Measurements from ENCODE around the gene ADGRF1. TPM values are rescaled to one million over a fixed set of nuclear protein-coding genes. Genes with fewer than 3 reads are reported as not detected.
"Not testable (repeated sequence)": the region's sequence is repeated elsewhere in the genome, so short reads cannot be mapped to it uniquely, and the experiment has no call there.

Gene ADGRF1
- not detected in 2 replicates for total RNA-seq (ENCODE audit: low replicate concordance)

DNA sequence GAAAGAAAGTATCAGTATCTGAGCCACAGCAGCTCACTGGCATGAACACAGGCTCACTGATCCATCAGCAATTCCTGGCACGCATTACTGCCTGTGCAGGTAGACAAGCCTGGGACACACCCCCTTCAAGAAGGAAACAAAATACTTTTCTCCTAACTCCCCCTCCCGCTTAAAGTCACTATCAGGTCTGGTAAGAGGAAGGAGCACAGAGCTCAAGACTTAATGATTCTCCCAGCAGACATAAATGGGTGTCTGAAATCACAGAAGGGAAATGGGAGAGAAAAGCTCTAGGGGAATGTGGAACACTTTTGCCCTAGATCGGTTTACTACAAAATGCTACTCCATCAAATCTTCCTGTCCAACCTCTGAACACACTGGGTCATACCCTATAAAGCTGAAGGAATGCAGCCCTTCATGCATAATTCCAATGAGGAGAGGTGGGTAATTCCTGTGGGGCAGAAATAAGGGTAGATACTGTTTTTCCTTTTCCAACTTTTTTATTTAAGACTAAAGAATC, at the start of gene ADGRF1:
Gene ADGRF1 (minus strand): TSS at position 58 of the 517 bp plus-strand sequence. CDS start 13,271 bp downstream, outside the sequence.
- TF ChIP-seq, protein P1, sequence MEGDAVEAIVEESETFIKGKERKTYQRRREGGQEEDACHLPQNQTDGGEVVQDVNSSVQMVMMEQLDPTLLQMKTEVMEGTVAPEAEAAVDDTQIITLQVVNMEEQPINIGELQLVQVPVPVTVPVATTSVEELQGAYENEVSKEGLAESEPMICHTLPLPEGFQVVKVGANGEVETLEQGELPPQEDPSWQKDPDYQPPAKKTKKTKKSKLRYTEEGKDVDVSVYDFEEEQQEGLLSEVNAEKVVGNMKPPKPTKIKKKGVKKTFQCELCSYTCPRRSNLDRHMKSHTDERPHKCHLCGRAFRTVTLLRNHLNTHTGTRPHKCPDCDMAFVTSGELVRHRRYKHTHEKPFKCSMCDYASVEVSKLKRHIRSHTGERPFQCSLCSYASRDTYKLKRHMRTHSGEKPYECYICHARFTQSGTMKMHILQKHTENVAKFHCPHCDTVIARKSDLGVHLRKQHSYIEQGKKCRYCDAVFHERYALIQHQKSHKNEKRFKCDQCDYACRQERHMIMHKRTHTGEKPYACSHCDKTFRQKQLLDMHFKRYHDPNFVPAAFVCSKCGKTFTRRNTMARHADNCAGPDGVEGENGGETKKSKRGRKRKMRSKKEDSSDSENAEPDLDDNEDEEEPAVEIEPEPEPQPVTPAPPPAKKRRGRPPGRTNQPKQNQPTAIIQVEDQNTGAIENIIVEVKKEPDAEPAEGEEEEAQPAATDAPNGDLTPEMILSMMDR (IDR thresholded peaks at IDR 0.05; ENCODE audit: insufficient read depth, low read length), result no peak
- H3K4me3 ChIP-seq (ENCODE audit: low read depth, low read length), result no peak within 1 kb of the TSS
- DNase-seq (ENCODE audit: low read depth), result no peak

DNA sequence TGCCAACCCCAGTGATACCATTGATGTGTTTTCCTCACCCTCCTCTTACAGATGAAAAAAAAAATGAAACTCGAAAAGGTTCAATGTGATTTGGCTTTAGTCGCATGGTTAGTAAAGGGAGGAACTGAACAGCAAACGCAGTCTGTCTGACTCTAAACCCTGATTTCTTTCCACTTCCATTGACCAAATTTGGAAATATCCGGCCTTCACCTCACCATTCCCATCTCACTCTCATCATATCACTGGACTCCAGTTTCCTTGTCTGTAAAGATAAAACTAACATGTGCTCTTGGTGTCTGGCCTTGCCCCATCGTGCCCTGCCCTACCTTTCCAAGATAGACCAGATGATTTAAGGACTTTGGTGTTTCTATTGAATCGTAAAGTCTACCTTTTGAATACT, 48.7 kb upstream of the ADGRF1 start:
- DNase-seq (ENCODE audit: low read depth), result no peak
- no peak overlapping the region for H3K4me3 ChIP-seq (ENCODE audit: low read depth, low read length)
- TF ChIP-seq, protein P1 (IDR thresholded peaks at IDR 0.05; ENCODE audit: insufficient read depth, low read length), result no peak

- not testable (repeated sequence) for DNase-seq (ENCODE audit: low read depth); H3K4me3 ChIP-seq (ENCODE audit: low read depth, low read length)
These were observed 47.3 kb upstream of the ADGRF1 start for GRCh38 chr6:47089473-47089872.

DNA sequence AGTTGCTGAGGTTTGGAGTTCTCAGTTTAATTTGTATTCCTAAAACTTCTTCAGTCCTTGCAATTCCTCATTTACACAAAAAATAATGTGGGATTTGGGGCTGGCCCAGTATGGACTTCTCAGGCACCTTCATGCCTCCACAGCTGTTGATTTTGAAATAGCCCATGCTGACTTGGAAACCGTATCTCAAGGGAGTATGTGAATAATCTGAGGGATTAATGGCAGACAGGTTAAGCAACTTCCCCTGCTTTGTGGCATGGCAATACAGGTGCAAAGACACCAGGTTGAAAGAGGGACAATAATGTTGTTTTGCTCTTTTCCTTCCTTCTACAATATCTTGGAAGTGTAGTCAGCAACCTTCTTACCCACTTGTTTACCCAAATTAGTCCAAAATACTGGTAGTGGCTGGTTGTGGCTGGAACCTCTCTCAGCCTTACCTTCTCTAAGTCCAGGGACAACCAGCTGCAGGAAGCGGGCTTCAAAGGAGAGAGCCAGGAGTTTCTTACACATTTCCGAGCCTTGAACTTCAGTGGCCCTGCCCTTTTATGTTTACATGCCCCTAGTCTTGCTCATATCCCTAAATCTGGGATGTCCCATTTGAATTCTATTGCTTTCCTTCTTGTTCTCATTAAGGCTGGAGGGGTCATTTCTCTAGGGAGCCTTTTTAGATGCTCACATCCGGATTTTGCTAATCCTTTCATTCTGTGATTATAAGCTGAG, 44.1 kb upstream of the ADGRF1 start:
- TF ChIP-seq, protein P1 (IDR thresholded peaks at IDR 0.05; ENCODE audit: insufficient read depth, low read length), result no peak
- DNase-seq (ENCODE audit: low read depth), result no peak
- H3K4me3 ChIP-seq (ENCODE audit: low read depth, low read length), result no peak overlapping the region

DNA sequence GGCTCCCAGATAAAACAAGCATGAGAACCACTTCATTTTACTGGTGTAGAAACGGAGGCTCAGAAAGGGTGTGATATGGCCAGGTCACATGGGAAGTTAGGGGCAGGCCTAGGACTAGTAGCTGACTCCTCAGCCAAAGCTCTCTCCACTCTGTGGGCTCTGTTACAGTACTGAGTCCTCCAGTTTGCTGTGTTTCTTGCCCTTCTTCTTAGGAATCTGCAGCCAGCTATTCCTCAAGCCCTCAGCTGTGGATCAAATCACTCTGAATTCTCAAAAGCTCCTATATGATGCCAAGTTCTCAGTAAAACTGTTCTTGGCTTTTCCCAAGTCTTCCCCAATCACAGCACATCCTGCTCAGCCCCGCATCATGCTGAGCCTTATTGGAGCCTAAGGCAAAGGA, 42.5 kb upstream of the ADGRF1 start:
- DNase-seq (ENCODE audit: low read depth), result peak; percentile 48
- TF ChIP-seq, protein P1 (IDR thresholded peaks at IDR 0.05; ENCODE audit: insufficient read depth, low read length), result no peak
- no peak overlapping the region for H3K4me3 ChIP-seq (ENCODE audit: low read depth, low read length)

GRCh38 chr6:47083586-47084047, 41.5 kb upstream of the ADGRF1 start:
- TF ChIP-seq, protein P1 (IDR thresholded peaks at IDR 0.05; ENCODE audit: insufficient read depth, low read length), result no peak
- H3K4me3 ChIP-seq (ENCODE audit: low read depth, low read length), result no peak overlapping the region
- peak; percentile 99 for DNase-seq (ENCODE audit: low read depth)

DNA sequence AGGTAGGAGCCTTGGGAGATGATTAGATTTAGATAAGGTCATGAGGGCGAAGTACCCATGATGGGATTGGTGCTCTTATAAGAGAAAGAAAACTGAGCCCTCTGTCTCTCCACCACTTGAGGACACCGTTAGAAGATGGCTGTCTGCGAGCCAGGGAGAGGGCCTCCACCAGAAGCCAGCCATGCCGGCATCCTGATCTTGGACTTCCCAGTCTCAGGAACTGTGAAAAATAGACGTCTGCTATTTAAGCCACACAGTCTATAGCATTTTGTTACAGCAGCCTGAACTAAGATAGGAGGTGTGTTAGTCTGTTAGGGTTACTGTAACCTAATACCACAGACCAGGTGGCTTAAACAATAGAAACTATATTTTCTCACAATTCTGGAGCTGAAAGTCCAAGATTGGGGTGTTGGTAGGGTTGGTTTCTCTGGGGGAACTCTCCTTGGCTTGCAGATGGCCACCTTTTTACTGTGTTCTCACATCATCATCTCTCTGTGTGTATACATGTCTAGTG, 38.0 kb upstream of the ADGRF1 start:
- TF ChIP-seq, protein P1 (IDR thresholded peaks at IDR 0.05; ENCODE audit: insufficient read depth, low read length), result no peak
- no peak overlapping the region for H3K4me3 ChIP-seq (ENCODE audit: low read depth, low read length)
- DNase-seq (ENCODE audit: low read depth), result no peak
